Thyroid gland (tissue), 4 donors: Measurements from ENCODE around the gene CHST4.

Experiments used
- CTCF ChIP-seq, 6 experiments: fragments of 200-600 bp in 3 of 6; fragments of 450-650 bp in 3 of 6; sonication (generic) in 3 of 6; IDR thresholded peaks; one replicate each; pipeline ENCODE4 v1.5.1; 2016 to 2019; ENCODE audit warnings: antibody characterized with exemption in 6 of 6, mild to moderate bottlenecking in 2 of 6, inconsistent platforms in 1 of 6, moderate library complexity in 1 of 6
- POLR2A ChIP-seq, 2 donors: fragments of 450-650 bp; IDR thresholded peaks; one replicate each; pipeline ENCODE4 v1.6.1; 2017; ENCODE audit warnings: antibody characterized with exemption in 2 of 2, mild to moderate bottlenecking in 2 of 2, moderate library complexity in 1 of 2

DNA sequence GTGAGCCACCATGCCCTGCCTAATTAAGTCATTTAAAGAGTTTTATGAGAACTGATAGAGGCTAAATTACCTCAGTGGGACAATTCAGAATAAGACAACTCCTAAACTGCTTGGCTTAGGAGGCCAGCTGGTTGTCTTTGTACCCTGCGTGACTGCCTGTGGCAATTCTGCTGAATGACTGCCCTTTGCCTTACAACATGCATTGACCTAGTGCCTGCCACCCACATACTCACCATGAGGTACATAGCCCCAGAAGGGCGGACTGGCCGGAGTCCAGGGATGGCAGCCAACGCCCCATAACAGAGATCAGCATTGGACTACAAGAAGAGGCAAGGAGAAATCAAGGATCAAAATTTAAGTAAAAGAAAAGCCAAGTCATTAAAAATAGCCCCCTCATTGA lies 43.4 kb downstream of the CHST4 start:
- TF ChIP-seq CTCF (IDR thresholded peaks at IDR 0.05): no peak
- no peak for TF ChIP-seq POLR2A (IDR thresholded peaks at IDR 0.05)
